ENCODE results near the gene ICAM2.
"Not testable (repeated sequence)": the region's sequence is repeated elsewhere in the genome, so short reads cannot be mapped to it uniquely, and the experiment has no call there.

The ICAM2 gene

DNA sequence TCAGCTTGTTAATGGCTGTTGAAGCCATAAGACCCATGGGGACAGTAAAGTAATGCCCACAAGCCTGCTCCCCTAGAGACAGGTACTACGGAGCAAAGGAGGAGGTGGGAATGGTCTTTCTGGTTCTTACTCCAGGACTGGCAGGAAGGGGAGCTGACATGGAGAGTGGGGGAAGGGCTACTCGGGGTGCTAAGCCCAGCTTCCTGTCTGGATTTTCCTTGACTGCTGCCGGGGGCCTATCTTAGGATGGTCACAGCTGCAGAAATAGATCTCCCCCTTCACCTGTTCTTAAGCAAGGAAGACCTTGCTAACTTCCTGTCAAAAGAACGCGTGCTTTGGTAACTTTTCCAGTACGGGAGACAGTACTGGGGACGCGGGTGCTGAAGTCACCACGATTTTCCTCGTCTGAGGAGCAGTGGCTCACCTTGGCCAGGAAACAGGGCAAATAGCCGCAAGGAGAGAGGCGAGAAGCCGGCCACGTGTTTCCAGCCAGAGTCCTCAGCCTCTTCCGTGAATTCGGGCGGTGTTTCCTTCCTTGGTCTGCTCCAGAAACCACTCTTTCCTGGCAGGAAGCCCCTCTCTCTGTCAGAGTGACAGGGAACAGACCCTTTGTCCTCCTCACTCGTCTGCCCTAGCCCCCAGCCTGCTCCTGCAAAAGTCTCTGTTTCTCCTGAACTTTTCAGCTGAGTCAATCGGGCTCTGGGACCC, 22.9 kb downstream of the ICAM2 start:
- DNase-seq (ENCODE audit: low read depth): no peak

- no peak for DNase-seq (ENCODE audit: low read depth)
Measured at GRCh38 chr17:63996430-63997182, 23.8 kb downstream of the ICAM2 start.

GRCh38 chr17:63995626-63996025, 24.8 kb downstream of the ICAM2 start:
- DNase-seq (ENCODE audit: low read depth): no peak

- no peak for DNase-seq (ENCODE audit: low read depth)
Measured at GRCh38 chr17:63993368-63993985, 27.0 kb downstream of the ICAM2 start.

DNA sequence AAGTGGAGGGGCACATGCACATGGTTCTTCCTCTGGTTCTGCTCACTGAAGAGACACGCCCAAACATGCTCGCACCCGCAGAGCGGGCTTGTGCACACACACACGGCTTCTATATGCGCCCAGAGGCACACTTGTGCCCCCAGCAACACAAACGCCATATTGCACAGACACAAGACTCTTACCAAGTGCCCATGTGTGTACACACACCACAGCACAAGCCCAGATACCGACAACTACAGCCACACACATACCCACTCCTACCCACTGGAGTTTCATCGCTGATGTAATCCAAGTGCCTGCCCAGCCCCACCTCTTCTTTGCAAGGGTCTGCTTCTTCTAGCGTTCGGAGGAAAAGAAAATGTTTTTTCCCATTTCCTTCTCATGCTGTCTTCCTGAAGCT, 28.8 kb downstream of the ICAM2 start:
- DNase-seq (ENCODE audit: low read depth): no peak

DNA sequence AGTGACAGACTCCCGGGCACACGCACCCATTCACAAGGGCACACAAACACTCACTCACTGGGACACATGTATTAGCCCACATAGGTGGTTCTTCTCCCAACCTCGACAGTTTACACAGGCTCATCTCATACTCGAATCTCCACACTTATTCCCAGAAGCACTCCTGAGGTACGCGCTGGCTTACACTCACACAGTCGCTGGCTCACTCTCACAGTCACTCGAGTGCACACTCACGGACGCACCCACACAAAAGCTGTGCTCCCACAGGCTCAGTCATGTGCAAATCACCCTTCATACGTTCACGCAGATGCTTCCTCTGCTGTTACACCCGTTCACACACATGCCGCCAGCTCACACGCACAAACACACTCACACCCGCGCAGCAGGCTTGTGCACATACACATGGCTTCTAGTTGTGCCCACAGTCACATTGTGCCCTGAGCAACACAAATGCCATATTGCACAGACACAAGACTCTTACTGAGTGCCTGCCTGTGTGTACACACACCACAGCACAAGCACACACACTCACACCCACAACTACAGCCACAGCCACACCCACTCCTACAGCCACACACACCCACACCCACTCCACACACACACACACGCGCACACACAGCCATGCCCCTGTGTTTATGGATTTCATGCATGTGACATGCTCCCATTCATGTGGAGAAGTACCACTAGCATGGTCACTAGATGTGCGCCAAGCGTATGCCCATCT, 30.6 kb downstream of the ICAM2 start:
- no peak for DNase-seq (ENCODE audit: low read depth)

GRCh38 chr17:63988741-63989621, 31.5 kb downstream of the ICAM2 start:
- no peak for DNase-seq (ENCODE audit: low read depth)

DNA sequence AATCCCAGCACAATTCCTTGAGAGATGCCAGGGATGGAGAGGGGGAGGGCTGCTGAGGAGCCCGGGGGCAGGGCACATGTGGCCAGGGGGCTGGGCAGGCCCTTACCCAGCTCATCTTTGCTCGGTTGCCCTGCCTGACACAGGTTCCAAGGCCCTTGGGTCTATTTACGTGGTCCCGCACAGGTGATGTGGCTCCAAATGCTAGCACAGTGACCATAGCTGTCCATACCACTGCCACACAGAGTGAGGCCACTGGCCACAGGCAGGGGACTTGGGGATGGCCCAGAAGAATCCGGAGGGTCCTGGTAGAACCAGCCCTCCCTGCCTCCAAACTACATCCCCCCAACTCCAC, 32.3 kb downstream of the ICAM2 start:
- no peak for DNase-seq (ENCODE audit: low read depth)

GRCh38 chr17:63987221-63988126, 33.0 kb downstream of the ICAM2 start:
- no peak for DNase-seq (ENCODE audit: low read depth)

DNA sequence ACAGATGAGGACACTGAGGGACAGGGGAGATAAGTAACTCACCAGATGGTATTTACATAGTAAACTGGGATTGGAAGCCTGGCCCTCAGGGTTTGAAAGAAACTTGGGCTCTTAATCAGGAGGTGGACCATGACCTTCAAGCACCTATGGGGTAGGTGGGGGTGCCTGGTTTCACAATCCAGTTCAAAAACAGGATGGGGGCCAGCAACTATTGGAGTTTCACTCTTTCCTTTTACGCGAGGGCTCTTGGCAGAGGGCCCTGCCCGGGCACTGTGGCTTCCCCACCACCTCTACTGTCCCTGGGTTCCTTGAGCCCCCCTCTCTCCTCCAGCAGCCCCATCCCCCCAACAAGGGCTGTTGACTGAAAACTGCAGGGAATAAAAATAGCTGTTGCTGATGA, 33.6 kb downstream of the ICAM2 start:
- DNase-seq (ENCODE audit: low read depth): no peak

DNA sequence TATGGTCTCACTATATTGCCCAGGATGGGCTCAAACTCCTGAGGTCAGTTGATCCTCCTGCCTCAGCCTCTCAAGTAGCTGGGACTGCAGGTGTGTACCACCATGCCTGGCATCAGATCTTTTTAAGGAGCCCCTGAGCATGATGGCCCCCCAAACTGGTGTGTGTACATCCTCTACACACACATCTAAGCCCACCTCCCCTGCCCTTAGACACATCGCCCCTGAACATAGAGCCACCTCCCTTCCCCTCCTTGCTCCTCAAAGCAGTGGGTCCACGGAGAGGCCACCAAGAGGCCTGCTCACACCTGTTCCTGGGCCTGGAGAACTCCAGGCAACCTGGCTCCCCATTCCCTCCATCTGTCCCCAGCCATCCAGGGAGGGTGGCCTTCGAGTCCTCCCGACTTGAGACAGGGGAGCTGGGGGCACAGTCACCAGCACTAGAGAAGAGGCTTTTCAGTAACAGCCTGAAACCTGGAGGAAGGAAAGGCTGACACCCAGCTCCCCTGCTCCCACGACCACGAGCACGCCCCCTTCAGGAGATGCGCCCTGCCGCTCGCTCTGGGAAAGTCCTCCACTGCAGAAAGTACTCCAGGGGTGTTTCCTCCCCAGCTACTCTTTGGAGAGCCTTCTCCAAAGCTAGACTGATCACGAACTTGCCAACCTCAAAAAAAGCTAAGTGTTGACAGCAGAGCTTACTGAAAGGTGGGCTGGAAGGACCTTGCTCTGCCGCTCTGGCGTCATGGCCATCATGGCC, 34.9 kb downstream of the ICAM2 start:
- DNase-seq (ENCODE audit: low read depth): no peak

DNA sequence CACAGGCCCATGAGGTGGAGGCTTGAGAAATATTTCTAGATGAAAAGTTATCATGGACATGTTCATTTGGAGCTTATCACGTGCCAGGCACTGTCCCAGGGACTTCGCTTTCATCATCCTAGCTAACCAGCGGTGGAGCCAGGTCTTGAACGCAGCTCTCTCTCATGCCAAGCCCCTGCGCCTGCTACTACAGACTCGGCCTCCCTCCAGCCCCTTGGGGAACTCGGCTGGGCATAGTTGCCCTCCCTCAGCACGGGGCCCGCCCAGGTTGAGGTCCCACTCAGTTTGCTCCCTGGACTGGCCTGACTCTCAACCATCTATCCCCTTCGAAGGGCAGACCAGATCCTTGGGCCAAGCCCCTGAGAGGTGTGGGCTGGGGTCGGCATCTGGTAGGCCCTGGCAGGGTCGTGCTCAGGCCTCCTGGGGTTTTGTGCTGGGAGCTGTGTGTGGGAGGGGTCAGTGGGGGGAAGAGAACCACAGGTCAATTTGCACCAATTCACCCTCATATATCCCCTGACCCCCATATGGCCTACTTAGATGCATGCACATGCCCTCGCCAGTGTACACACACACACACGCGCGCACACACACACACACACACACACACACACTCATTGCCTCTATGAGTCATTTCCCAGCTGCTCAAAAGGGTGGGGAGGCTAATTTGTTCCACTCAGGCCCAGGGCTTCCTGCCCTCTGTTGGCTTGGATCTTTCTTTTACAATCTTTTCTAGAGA, 35.6 kb downstream of the ICAM2 start:
- DNase-seq (ENCODE audit: low read depth): peak; percentile 63

- DNase-seq (ENCODE audit: low read depth): no peak
Measured at GRCh38 chr17:63984236-63984635, 36.2 kb downstream of the ICAM2 start.

DNA sequence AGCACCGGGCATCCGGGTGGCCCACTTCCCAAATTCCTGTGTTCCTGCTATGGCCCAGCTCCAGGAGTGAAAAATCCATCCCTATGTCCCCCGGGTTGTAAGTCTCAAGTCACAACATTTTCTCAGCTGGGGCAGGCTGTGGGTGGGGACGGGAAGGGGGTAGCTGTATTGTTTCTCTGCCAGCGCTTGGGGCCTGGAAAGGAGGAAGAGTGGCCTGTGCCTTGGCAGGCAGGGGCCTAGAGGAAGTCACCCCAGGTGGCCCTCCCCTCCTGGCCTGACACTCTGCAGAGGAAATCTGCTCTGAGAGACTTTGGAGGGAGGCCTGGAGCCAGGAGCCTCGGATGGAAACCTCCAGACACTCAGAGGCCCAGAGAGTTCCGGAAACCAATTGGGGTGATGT, 37.1 kb downstream of the ICAM2 start:
- no peak for DNase-seq (ENCODE audit: low read depth)

GRCh38 chr17:63982641-63983040, 37.8 kb downstream of the ICAM2 start:
- not testable (repeated sequence) for DNase-seq (ENCODE audit: low read depth)

DNA sequence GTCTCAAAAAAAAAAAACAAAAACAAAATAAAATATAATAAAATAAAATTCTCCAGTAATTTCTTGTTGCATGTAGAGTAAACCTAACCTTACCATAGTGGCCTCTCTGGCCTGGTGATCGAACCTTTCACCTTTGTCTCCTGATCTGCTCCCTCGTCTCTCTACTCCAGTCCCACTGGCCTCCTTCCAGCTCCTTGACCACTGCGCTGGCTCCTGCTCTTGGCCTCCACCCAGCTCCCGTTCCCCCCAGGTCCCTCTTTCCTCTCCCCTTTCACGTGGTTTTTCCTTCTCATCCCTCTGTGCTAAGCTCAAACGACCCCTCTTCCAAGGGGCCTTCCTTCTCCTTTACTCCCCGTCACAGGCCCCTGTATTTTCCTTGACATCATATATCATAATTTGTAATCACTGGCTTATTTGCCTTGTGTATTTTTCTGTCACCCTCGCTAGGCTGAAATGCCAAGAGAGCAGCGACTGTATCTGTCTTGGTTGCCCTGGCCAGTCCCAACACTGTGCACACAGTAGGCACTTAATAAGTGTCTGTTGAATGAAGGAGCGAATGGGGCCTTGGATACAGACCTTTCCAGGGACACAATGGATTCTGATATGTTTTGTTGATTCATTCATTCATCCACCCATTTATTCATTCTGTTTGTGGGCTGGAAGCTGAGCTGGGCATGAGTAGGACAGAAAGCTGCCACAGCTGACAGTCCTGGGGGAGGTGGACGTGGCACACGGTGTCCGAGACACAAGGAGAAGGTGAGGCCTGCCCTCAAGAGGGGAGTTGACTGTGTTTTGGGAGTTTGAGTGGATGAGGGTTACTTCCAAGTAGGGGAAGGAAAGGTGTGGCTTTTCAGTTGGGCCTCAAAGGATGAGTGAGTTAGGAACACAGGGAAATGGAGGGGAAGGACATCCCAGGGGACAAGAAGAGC, 41.9 kb downstream of the ICAM2 start:
- DNase-seq (ENCODE audit: low read depth): no peak

GRCh38 chr17:63976702-63977101, 43.7 kb downstream of the ICAM2 start:
- DNase-seq (ENCODE audit: low read depth): no peak

- DNase-seq (ENCODE audit: low read depth): no peak
Measured at GRCh38 chr17:63975541-63976092, 44.8 kb downstream of the ICAM2 start.

Data from GM04503 (cell line).